ENCODE results near the gene URAD.
"Not testable (repeated sequence)": the region's sequence is repeated elsewhere in the genome, so short reads cannot be mapped to it uniquely, and the experiment has no call there.

Gene URAD, protein sequence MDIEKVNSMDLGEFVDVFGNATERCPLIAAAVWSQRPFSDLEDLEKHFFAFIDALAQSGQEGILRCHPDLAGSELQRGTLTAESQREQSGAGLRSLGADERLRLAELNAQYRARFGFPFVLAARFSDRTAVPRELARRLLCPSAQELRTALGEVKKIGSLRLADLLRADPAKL

DNA sequence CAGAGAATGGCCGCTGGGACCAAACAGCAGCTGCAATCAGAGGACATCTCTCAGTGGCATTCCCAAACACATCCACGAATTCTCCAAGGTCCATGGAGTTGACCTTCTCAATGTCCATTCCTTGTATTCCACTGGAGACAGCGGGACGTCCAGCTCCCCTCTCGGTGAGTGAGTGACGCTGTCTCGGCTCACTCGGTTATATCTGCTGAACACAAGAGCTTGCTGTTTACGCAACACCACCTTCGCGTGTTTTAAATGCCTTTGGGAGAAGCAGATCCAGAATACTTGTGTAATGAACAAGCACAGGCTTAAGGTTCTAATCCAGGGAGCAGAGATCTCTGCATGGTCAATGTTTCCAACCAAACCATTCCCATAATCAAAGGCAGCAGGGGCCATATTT, at the start of gene URAD:
TSS of gene URAD (minus strand) at position 174 of the 400 bp plus-strand sequence. CDS start at position 118, 56 bp downstream.
- no peak for DNase-seq (ENCODE audit: low read depth)

DNA sequence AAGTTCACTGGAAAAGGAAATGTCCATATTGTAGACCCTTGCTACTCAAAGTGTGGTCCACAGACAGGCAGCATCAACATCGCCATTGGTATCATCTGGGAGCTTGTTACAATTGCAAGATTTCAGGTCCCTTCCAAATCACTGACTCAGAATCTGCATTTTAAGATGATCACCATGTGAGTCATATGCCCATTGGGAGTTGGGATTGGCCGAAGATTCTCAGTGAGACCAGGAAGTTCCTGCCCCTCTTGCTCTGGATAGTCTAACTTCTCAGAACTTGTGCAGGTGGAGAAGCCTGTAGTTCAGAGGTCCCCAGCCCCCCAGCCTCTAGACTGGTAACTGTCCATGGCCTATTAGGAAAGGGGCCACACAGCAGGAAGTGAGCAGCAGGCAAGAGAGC, 48.9 kb upstream of the URAD start:
- no peak for DNase-seq (ENCODE audit: low read depth)

DNA sequence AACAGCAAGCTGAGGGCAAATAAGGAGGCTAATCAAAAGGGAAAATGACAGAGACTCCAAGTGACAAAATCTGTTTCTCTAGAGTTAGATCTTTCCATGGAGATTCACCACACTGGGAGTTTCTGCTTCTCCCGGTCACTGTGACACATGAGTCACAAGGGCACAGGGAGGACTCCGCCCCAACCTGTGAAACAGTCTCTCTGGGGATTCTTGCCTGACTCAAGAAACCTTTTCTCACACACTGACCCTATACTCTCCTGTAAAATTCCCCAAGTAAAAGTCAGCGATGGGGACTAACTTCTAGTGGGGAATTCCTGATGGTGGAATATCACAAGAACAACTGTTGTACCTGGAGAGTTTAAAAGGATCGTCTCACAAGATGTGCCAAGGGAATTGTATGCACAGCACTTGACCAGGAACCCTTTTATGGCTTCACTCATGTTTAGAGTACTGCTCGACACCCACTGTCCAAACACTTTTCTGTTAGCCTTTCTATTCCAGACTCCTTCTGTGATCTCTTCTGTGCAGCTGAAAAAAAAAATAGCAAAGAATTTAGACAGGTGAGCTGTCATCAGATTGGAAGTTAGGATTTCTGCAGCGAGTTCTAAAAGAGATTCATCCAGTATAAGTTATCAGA, 46.8 kb upstream of the URAD start:
- no peak for DNase-seq (ENCODE audit: low read depth)

DNA sequence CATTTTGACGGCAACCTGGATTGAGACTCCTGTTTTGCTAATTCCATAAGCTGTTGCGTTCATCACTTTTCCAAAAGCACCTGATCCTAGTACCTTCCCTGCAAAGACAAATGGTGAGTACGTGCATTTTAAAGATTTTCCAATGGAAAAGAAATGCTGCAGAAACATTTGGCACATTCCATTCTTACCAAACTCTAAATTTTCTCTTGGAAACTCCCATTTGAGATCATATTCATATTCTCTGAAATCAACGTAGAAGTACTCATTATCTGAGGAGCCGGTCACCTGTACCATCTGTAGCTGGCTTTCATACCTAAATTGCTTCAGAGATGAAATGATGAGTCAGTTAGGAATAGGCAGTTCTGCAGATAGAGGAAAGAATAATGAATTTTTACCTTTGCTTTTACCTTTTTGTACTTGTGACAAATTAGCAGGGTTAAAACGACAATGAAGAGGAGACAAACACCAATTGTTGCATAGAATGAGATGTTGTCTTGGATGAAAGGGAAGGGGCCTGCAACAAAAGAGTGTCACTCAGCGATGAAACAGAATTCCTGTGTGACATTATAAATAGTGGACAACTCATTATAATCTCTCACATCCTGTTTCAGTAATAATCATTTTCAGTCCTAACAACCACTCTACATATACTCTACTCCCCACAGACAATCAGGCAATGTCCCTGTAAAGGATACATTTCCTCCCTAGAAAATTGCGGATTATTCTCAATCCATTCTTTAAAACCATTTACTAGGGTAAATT, 45.6 kb upstream of the URAD start:
- DNase-seq (ENCODE audit: low read depth): no peak

DNA sequence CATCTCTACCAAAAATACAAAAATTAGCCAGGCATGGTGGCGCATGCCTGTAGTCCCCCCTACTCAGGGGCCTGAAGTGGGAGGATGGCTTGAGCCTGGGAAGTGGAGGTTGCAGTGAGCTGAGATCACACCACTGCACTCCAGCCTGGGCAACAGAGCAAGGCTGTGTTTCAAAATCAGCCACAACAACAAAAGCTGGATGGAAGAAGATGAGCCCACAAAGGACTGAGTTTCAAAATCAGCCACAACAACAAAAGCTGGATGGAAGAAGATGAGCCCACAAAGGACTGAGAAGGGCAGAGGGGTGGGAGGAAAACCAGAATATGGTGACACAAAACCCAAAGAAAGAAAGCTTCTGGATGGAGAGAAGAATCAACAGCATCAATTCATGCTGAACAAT, 43.9 kb upstream of the URAD start:
- DNase-seq (ENCODE audit: low read depth): not testable (repeated sequence)

DNA sequence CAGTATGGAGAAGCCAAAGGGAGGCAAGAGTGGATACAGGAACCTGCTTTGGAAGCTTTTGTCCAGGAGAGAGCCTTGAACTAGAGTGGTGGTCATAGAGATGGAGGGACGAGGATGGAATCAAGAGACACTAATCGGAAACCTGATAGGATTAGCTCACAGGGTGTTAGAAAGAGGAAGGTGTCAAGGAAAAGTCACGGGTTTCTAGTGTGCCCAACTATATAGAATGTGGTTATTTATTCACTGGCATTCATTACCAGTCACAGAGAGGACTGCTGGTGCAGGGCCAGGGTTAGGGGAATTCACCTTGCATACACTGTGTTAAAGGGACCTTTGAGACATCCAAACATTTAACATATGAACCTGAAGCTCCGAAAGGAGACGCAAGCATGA, 43.4 kb upstream of the URAD start:
- DNase-seq (ENCODE audit: low read depth): no peak

DNA sequence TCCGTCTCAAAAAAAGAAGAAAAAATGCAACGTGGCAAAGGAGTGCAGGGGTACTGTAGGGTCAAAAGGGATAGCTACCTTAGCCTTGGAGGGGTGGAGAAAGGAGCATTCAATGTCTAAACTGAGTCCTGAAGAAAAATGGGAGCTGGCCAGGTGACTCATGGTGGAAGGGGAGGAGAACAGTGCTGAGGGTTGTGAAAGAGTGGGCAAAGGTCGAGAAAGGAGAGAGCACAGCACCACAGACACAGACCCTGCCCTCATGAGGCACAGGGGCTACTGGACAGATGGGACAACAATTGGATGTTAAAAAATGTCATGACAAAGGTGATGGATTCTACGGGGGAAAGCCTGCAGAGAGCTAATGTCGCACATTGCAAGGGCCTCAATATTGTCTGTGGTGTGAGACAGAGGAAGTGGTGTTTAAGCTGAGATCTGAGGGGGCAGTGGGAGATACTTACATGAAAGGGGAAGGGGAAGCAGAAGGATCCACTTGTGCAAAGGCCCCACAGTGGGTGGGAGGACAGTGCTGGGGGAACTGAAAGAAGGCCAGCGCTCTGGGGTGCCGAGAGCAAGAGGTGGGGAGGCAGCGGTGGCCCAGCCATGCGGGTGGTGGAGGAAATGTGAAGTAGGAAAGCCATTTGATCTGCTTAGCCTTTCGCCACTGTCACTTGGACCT, 42.9 kb upstream of the URAD start:
- DNase-seq (ENCODE audit: low read depth): no peak

DNA sequence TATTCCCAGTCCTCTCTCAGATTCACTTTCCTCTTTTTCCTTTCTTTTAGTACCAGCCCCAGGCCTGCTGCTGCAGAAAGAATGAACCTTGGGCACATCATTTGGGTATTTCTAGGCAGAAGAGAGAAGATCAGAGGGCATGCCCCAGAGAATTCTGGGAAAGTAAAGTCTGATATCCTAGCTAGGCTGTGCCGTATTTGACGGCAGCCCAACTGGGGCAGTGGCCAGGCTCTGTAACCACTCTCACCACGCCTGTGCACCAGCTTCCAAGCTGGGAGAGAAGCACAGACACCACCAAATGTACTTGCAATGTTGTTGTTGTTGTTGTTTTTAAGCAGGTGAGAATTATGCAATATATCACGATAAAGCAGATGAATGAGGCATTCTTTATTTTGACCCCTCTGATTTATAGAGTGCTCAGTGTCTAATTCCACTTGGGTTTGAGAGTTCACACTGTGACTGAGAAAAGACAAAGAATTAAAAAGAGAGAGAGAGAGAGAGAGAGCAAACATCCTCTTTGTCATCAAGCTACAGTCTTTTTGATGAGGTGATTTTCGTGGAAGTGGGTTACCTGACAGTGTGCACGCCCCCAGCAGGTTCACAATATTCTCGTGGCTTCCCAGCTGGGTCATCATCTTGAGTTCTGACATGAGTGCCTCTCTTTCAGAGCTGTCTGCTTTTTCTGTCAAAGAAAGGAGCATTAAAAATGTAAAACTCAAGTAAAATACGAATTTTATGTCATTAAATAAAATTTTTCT, 39.3 kb upstream of the URAD start:
- no peak for DNase-seq (ENCODE audit: low read depth)

DNA sequence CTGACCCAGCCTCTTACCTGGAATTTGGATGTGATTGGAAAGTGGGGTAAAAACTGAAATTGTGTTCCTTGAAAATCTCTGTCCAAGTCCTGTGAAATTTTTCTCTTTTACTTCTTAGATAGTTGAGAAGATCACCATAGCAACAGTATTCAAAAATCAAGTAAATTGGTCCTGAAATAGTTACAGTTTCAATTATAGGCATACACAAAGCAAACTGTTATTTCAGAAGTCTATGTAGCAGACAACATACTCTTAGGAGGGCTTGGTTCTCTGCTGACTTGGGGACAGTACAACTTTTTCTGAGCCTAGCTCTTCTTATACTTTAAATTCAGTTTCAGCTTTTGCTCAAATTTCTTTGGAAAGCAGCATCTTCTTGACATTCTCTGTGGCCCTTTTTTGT, 38.6 kb upstream of the URAD start:
- DNase-seq (ENCODE audit: low read depth): no peak

DNA sequence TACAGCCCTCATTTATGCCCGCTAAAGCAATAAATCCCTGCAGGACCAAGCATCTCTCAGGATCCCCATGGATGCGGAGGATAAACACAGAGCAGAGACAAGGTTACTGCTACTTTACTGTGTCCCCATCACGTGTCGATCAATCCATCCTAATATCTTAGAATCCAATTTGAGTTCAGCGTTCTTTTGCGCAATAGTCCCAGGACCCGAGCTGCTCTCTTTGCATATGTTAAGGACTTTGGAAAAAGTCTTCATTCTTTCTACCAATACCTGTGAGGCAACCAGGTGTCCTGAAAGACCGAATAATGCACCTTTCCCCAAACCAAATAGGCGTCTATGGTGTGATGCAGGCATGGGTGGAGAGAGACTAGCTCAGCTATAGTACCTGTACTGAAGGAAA, 38.0 kb upstream of the URAD start:
- no peak for DNase-seq (ENCODE audit: low read depth)

DNA sequence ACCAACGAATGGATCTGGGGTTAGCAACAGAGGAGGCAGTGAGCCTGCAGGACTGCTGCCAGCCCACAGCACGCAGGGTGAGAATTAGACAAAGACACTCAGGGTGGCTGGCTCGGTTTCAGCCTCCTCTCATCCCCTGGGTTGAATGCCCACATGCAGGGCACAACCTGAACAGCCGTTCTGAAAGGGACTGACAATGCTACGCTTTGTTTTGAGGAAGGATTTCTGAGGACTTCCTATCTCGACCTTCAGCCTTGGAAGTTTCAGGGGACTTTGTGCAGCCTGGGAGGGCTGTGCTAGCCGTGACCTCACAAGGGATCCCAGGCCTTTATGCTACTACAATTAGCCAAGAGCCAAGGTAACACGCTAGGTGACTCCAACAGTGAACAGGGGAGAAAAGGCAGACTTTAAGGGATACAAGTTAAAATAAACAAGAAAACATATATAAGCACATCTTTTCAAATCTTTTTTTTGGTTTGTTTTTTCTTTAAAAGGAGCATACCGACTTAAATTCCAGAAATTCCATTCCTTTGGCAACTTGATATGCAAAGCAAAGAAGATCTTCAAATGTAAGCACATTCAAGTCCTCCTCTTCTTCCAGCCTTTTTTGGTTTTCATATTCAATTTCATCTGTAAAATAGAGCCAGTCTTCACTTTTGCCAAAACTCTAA, 34.5 kb upstream of the URAD start:
- no peak for DNase-seq (ENCODE audit: low read depth)

DNA sequence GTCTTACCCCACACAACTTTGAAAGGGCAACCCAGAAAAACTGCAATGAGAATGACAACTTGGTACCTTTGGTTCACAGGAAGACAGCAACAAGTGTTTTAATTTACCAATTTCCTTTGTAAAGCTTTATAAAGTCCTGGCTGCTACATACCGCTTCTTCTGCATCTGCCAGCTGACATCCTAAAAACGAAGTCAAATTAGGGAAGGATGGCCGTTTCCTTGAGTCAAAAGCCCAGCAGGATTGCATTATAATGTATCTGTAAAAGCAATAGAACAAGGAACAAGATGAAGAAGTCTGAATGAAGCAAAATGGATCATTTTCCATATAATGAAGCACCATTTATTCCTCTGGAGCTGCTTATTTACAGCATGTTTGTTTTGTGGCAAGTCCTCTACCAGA, 25.8 kb upstream of the URAD start:
- DNase-seq (ENCODE audit: low read depth): no peak

DNA sequence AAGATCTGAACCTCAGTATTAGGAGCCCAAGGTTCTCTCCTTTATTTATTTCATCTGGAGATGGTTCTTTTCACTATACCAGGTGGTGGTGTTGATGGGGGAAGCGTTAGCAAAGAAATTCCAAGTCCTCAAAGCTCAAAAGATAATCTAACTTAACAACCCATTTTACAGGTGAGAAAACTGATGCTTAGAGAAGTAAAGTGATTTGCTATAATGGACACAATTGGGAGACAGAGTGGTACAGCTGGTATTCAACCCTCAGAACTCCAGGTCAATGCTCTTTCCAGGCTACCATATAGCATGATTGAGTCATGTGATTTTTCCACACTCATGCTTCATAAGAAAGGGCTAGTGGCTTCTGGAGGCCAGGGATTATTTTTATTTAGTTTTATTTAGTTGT, 25.0 kb upstream of the URAD start:
- no peak for DNase-seq (ENCODE audit: low read depth)

DNA sequence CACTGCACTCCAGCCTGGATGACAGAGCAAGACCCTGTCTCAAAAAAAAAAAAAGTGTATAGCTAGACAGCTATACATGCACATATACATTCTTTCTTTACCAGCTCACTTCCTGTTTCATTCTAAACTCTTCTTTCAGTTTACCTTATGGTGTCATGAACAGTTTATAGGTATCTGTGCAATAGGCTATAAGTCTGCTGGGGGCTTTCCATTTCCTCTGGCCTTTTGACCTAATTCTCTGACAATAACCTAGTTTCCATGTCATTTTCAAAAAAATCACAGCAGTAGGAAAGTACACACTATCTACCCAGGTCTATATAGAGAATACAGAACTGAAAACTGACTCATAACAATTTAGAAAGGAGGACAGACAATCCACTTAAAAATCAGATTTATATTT, 24.4 kb upstream of the URAD start:
- DNase-seq (ENCODE audit: low read depth): no peak

DNA sequence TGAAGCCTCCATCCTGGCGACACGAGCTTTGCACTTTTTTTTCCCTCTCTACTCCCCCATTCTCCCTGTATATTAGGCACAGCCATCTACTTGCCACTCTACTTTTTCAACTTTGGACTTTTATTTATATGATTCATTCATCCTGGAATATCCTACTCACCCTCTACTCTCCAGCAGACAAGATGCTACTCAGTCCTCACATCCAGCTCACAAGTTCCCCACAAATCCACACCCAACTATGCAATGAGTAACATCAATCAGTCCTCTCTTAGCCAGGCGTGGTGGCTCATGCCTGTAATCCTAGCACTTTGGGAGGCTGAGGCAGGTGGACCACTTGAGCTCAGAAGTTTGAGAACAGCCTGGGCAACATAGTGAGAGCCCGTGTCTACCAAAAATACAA, 23.9 kb upstream of the URAD start:
- no peak for DNase-seq (ENCODE audit: low read depth)

DNA sequence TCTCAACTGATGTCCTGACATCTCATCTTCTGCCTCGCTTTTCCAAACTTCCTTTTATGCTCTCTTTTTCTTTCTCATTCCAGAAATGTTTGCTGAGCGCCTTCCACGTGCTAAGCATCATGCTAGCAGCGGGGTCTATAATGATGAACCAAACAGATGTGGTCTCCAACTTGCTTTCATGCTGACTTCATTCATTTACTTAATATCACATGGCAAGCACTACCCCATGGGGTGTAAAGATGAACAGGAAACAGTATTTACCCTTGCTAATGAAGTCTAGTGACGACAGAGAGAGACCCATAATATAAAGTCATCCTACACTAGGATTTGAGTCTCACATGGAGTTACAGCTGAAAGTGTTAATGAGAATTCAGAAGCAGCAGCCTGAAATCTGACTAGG, 21.6 kb upstream of the URAD start:
- DNase-seq (ENCODE audit: low read depth): no peak

DNA sequence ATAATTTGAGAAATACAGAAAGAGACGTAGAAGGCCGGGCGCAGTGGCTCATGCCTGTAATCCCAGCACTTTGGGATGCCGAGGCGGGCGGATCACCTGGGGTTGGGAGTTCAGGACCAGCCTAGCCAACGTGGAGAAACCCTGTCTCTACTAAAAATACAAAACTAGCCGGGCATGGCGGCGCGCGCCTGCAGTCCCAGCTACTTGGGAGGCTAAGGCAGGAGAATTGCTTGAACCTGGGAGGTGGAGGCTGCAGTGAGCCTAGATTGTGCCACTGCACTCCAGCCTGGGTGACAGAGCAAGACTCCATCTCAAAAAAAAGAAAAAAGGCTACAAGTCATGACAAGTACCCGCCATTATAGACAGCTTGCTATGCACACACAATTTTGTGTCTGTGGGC, 16.5 kb upstream of the URAD start:
- DNase-seq (ENCODE audit: low read depth): not testable (repeated sequence)

DNA sequence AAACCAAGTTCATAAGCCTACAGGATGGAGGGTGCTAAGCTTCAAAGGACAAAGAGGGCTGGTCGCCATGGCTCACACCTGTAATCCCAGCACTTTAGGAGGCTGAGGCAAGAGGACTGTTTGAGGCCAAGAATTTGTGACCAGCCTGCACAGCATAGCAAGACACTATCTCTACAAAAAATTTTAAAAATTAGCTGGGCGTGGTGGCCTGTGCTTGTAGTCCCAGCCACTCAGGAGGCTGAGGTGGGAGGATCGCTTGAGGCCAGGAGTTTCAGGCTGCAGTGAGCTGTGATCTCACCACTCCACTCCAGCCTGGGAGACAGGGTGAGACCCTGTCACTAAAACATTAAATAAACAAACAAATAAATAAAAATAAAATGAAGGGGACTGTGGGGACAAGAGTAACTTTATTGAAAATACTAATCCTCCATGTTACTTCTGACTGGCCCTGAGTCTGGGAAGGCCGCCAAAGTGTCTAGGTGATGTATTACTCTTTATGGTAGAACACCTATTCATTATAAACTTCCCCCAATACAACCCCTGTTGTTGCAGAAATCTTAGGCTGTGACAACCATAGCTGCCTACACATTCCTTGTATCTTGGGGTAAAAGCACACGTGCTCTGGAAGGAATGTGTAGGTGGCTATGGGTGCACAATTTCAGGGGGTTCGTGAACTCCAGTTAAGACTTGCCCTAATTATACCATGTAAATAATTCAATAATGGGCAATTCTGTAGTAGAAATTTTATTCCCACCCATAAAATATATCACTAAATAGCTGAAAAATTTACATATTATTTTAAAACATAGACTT, 14.6 kb upstream of the URAD start:
- DNase-seq (ENCODE audit: low read depth): no peak

DNA sequence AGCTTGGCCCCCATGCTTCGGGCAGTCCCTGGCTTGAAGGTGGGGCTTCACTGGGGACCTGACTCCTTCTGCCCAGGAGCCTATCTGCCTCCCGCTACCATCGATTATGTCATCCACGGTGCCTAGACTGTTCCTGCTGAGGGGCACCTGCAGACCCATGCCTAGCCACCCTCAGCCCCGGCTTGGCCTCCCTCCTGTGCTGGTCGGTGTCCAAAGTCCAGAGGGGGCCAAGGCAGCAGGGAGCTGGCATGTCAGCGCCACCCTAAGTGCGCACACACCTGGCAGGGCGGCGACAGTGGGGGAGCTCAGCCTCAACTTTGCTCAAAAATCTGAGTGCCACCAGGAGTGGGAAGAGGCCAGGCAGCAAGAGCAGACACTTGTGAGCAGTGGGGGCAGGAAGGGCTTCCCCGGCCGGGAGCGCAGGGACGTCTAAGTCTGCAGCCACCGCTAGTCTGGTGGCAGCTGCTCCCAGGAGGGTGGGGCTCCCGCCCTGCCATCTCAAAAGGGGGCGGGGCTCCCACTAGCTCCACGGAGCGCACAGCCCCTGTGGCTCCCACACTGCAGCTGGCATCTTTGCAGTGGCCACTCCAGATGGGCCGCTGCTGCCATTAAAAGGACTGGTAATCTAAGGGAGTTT, 13.5 kb upstream of the URAD start:
- no peak for DNase-seq (ENCODE audit: low read depth)

DNA sequence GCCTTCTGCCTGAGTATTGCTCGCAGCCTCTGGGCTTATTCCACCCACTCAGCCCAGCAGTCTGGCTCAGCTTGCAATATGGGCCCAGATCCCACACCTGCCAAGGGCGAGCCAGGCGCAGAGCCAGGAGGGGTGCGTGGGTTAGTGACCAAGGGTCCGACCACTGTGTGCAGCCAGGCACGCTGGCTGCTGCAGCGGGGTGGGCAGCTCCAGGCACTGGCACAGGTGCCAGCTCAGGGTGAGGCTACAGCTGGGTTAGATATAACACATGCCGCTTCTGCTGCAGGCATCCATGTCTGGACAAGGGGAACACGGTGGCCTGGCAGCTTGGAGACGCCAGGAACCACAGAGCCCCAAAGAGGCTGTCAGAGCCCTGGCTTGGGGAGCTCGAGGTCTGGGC, 12.6 kb upstream of the URAD start:
- no peak for DNase-seq (ENCODE audit: low read depth)

All from stimulated activated CD8-positive, alpha-beta memory T cell treated with anti-CD3 and anti-CD28 coated beads, Interleukin-15, amount 100 ng/mL, for 1 hour (primary cell).